ENCODE data around the gene GMDS. TPM values are rescaled to one million over a fixed set of nuclear protein-coding genes. Genes with fewer than 3 reads are reported as not detected.
A peak's percentile ranks its signal among the peaks of the same experiment; 100 is the strongest.

GMDS gene
- total RNA-seq, 2 experiments from 2014 or later, result 13.9 to 16.4 TPM

DNA sequence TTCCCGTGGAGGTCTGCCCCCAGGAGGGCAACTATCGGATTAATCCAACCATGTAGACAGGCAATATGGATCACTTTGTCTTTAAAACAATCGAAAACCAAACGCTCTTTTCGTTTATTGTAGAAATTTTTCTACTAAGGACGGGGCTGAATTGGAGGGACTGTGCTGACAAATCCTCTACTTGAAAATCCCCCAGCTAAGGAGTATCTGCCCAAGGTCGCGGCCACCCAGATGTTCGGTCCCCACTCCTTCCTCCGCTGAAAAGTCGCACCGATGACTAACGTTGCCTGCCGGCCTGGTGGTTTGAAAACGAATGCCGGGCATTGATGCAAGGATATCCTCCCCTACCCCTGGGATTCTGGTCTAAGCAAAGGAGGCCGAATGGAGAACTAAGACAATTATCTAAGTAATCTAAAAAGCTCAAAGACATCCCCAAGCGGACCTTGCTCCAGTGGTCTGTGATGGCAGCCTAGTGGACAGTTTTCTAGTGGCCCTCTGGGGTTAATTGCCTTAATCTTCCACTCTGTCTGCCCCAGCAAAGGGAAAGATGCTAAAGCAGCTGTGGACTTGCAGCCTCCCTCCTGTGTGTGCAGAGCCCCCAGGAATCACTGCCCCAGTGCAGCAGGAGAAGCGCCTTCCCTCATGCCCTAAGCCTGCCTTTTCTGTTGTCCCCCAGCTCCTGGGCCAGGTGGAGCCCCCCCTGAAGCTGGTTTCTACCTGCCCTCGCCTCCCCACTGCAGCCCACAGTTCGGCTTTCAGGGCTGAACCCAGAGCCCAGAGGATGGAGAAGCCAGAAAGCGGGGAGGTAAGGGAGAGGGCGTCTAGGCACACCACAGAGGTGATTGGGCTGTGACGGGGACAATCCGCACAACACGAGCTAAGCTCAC, 639.3 kb downstream of the GMDS start:
- TF ChIP-seq, protein P1, sequence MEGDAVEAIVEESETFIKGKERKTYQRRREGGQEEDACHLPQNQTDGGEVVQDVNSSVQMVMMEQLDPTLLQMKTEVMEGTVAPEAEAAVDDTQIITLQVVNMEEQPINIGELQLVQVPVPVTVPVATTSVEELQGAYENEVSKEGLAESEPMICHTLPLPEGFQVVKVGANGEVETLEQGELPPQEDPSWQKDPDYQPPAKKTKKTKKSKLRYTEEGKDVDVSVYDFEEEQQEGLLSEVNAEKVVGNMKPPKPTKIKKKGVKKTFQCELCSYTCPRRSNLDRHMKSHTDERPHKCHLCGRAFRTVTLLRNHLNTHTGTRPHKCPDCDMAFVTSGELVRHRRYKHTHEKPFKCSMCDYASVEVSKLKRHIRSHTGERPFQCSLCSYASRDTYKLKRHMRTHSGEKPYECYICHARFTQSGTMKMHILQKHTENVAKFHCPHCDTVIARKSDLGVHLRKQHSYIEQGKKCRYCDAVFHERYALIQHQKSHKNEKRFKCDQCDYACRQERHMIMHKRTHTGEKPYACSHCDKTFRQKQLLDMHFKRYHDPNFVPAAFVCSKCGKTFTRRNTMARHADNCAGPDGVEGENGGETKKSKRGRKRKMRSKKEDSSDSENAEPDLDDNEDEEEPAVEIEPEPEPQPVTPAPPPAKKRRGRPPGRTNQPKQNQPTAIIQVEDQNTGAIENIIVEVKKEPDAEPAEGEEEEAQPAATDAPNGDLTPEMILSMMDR (IDR thresholded peaks at IDR 0.05), result no peak
- intact Hi-C loops (cut with DNase I, micrococcal nuclease), result loop anchor here (2.0 to 10.0 kb wide), 3 partner anchors 591 to 1029 kb away; no protein-coding TSS in a partner anchor
- H3K4me1 Mint-ChIP-seq (ENCODE audit: low read depth), result peaks cover 41% of the 10 kb centered on the region
- Histone ChIP-seq H3K27me3 (ENCODE audit: control insufficient read depth in 1 of 2, insufficient read depth in 2 of 2, low read length in 2 of 2) (peaks cover 67 to 84% of the 10 kb centered on the region in 2 experiments), H3K4me1 (ENCODE audit: insufficient read depth, low read length) (peaks cover 60% of the 10 kb centered on the region), H3K4me3 (ENCODE audit: low read length) (no peak overlapping the region), H3K27ac (ENCODE audit: low read depth in 1 of 2, low read length in 2 of 2) (no peak overlapping the region), H3K9me3 (ENCODE audit: control insufficient read depth in 1 of 2, insufficient read depth in 1 of 2, low read length in 2 of 2) (peaks cover 0 to 33% of the 10 kb centered on the region in 2 experiments), H3K36me3 (ENCODE audit: insufficient read depth, low read length) (no peaks in the 10 kb centered on the region)
- ChIA-PET CTCF (interaction anchor here (1.0 to 1.5 kb wide), 2 partner anchors 10 to 1028 kb away, joined by 3 read pairs; no protein-coding TSS in a partner anchor), POLR2A (no interaction called here)
- ATAC-seq (ENCODE audit: poor library complexity) (no peak), DNase-seq (peak in 1 of 14 experiments; percentile 20)
- H3K27ac Mint-ChIP-seq, result no peak overlapping the region
- H3K36me3 Mint-ChIP-seq (ENCODE audit: low read depth), result no peaks in the 10 kb centered on the region
- peak overlapping the region; percentile 68 for H3K4me3 Mint-ChIP-seq
- H3K27me3 Mint-ChIP-seq, result peaks cover 75% of the 10 kb centered on the region
- H3K9me3 Mint-ChIP-seq, result no peaks in the 10 kb centered on the region

DNA sequence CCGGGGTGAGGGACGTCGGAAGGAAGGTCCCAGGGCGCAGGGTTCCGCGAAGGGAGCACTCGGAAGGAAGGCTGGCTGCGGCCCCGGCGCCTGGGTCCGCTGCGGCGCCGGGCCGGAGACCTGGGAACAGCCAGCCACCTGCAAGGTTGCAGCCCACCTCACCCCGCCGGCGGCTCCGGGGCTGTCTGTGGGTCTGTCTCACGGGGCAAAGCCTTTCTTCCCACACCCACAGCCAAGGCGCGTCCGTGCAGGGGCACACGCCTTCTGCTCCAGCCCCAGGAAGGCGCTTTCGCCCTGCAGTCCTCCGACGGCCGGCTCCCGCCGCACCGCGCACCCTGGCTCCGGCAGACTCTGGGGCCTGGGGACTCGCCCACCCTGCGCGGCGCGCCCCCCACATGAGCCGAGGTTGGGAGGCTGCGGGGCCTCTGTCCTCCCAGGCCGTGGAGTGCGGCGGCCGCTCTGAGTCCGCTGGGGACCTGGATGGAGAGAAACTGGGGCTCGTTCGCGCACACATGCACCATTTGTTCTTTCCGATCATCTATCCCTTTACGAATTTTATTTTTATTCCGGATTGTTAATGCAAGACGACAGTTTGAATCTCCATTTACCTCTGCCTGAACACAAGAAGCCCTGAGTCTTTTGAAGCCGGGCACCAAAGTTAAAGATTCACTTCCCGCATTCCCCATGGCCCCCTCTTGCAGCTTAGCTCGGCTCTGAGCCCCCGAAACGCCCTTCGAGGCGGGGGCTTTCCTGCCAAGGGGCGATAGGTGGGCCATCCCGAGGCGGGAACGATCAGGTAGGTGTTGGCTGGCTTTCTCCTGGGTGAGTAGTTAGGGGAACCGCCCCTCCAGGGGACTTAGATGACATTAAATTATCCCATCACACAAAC, 640.2 kb downstream of the GMDS start:
- H3K4me1 Mint-ChIP-seq (ENCODE audit: low read depth), result peaks cover 37% of the 10 kb centered on the region
- peaks cover 78% of the 10 kb centered on the region for H3K27me3 Mint-ChIP-seq
- Histone ChIP-seq H3K4me1 (ENCODE audit: insufficient read depth, low read length) (peaks cover 54% of the 10 kb centered on the region), H3K9me3 (ENCODE audit: control insufficient read depth in 1 of 2, insufficient read depth in 1 of 2, low read length in 2 of 2) (peaks cover 0 to 30% of the 10 kb centered on the region in 2 experiments), H3K27me3 (ENCODE audit: control insufficient read depth in 1 of 2, insufficient read depth in 2 of 2, low read length in 2 of 2) (peaks cover 69 to 87% of the 10 kb centered on the region in 2 experiments), H3K36me3 (ENCODE audit: insufficient read depth, low read length) (no peaks in the 10 kb centered on the region), H3K4me3 (ENCODE audit: low read length) (no peak overlapping the region), H3K27ac (ENCODE audit: low read depth in 1 of 2, low read length in 2 of 2) (no peak overlapping the region)
- ChIA-PET POLR2A (no interaction called here), CTCF (interaction anchor here (0.8 to 1.5 kb wide), 2 partner anchors 749 to 1029 kb away, joined by 3 read pairs; no protein-coding TSS in a partner anchor)
- DNase-seq, result peak in 1 of 14 experiments; percentile 27
- H3K27ac Mint-ChIP-seq, result no peak overlapping the region
- no peaks in the 10 kb centered on the region for H3K36me3 Mint-ChIP-seq (ENCODE audit: low read depth)
- H3K9me3 Mint-ChIP-seq, result no peaks in the 10 kb centered on the region
- peak overlapping the region; percentile 68 for H3K4me3 Mint-ChIP-seq
- intact Hi-C loops (cut with DNase I, micrococcal nuclease), result loop anchor here (2.0 to 10.0 kb wide), 3 partner anchors 592 to 1030 kb away; no protein-coding TSS in a partner anchor
- TF ChIP-seq, protein P1 (IDR thresholded peaks at IDR 0.05), result no peak
- peak; percentile 13 for ATAC-seq (ENCODE audit: poor library complexity)

All from CD4-positive, alpha-beta T cell (primary cell).